ENCODE data around the gene ADCY7.

ADCY7 gene

DNA sequence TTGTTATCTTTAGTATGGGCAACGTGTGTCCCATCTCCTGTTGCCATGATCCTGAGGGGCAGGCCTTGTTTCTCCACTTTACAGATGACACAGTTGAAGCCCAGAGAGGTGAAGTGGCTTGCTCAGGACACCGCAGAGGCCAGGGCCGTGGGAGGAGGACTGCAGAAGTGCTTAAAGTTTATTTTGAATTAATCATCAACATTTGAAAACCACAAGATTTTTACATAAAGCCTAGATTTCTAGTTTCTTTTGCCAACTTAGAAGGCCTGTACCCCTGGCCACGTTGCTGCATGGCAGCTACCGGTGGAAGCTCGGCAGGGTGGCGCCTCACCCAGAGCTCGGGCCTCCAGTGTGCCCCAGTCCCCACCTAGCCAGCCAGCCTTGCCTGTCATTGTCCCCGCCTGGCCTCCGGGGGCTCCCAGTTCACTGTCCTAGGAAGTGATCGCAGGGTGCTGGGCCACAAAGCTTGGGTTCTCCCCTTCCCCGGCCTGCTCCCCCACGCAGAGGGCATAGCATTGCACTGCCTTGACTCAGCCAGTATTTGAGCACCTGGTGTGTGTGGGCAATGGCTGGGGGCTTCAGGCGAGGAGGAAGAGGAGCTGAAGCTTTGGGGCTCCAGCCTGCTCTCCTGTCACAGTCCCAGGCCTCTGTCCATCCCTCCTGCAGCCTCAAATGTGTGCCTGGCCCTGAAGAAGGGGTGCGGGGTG, 14.8 kb upstream of the ADCY7 start:
- DNase-seq, result no peak

DNA sequence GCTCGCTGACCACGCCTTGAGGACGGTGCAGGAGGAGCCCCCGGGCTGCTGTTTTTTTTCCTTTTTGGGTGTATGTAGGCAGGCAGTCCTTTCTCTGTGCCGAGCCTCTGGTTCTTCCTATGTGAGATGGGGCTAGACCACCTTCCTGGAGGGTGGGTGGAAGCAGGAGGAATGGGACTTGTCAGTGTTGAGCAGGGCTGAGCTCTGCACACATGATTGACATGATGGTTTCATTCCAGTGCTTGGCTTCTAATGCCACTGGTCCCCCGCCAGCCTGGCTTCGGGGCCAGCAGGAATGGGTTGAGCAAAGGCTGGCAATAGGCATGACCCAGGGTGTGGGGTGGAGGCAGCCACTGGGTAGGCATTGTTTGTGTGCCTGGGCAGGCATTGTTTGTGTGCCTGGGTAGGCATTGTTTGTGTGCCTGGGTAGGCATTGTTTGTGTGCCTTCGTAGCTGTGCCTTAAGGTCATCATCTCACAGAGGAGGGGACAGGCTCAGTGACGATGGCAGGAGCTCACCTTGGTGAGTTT, 14.2 kb upstream of the ADCY7 start:
- DNase-seq, result no peak

DNA sequence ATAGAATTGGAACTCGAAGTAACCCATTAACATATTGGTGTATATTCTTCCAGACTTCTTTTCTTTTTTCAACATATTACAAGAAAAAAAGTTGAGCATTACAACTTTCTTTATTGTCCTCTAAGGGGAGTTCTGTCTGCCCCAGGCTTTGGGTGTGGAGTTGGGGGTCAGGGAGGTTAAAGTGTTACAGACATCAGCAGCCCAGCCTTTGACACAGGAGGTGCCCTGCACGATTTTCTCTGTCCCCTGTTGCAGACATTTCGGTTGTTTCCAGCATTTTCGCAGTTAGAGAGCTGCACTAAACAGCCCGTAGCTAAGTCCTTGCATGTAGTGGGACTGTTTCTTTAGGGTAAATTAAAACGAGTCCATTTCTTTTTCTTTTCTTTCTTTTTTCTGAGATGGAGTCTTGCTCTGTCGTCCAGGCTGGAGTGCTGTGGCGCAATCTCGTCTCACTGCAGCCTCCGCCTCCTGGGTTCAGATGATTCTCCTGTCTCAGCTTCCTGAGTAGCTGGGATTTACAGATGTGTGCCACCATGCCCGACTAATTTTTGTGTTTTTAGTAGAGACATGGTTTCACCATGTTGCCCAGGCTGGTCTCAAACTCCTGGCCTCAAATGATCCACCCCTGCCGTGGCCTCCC, 13.4 kb upstream of the ADCY7 start:
- DNase-seq, result no peak

DNA sequence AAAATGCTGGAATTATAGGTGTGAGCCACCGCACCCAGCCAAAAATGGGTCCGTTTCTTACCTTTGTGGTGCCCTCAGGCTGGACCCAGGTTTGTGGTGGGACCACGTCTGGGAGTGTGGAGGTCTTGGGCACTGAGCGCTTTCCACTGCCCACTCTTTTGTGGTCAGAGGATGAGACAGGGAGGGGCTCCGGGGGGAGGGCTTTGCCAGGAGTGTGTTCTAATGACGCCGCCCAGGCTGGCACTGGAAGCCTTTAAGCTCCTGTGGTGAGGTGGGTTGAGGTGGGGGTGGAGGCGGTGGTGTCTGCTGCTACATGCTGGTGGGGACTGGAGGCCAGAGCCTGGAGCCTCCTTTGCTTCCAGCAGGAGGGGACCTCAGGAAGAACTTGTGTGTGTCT, 12.8 kb upstream of the ADCY7 start:
- no peak for DNase-seq

DNA sequence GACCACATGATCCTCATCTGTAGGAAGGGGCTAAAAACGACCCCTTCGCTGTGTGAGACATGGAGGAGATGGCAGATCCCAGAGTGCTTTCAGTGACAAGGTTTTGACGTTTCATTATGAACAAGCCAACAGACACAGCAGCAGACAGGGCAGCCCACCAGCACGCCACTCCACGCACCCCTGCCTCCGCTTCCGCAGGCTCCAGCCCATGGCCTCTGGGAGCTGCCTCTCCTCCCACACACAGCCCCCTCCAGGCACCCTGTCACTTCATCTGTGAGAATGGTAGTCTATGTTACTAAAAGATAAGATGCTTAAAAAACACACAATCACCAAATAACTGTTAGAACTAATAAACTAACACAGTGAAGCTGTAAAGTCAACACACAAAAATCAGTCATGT, 12.3 kb upstream of the ADCY7 start:
- no peak for DNase-seq

DNA sequence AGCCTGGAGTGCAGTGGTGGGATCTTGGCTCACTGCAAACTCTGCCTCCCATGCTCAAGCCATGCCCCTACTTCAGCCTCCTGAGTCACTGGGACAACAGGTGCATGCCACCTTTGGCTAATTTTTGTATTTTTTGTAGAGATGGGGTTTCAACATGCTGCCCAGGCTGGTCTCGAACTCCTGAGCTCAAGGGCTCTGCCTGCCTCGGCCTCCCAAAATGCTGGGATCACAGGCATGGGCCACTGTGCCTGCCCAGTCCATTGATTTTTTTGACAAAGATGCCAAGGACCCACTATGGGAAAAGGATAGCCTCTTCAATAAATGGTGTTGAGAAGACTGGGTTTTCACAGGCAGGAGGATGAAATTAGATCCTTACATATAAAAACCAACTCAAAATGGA, 10.8 kb upstream of the ADCY7 start:
- DNase-seq, result no peak

DNA sequence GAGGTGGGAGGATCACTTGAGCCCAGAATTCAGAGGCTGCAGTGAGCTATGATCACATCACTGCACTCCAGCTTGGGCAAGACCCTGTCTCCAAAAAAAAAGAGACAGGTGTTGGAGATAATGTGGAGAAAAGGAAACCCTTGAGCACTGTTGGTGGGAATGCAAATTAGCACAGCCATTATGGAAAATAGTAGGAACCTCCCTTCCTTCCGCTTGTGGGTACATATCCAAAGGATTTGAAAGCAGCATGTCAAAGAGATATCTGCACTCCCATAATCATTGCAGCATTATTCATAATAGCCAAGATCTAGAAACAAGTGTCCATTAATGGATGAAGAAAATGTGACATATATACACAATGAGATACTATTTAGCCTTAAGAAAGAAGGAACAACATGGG, 9.7 kb upstream of the ADCY7 start:
- no peak for DNase-seq

DNA sequence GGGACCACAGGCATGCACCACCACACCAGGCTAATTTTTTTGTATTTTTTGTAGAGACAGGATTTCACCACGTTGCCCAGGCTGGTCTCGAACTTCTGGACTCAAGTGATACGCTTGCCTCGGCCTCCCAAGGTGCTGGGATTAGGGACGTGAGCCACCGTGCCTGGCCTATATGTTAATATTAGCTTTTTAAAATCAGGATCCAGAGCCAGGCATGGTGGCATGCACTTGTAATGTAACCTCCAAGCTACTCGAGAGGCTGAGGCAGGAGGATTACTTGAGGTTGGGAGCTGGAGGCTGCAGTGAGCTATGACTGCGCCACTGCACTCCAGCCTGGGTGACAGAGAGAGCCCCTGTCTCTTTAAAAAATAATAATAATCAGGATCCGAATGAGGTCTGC, 8.5 kb upstream of the ADCY7 start:
- DNase-seq, result no peak

DNA sequence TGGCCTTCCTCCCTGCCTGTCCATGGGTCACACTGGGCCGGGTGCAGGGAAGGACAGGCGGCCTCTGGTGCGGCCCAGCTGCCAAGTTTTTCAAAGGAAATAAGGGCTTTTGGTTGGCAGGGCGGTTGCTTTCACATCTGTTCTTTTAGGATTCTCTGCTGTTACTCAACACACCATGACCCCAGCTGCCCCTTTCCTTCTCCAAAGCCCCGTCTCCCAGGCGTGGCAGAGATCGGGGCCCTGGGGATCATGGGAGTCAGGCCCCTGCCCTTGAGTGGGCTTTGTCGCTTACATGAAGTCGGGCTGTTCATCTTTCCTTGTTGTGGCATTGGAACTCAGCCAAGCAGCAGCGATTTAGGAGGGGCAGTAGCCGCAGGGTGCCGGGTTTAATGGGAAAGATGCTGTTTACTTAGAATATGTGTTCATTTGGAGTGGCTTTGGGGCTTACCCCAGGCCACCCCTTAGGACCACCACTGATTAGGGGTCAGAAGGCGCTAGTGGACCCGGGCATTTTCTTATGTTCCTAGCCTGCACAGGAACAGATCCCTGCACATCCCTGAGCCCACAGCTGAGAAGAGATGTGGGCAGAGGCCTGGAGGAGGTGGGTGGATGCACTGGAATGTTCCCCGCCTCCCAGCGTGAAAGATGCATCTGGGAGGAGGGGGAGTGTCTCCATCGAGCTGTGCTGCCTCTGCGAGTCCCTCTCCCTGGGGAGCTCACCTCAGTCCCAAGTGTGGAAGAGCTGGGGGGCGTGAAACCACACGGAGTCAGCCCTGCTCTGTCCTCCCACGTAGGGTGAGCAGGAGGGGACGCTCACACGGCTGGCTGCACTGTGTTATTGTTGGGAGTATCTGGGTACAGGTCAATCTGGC, 6.8 kb upstream of the ADCY7 start:
- DNase-seq, result peak; percentile 56

DNA sequence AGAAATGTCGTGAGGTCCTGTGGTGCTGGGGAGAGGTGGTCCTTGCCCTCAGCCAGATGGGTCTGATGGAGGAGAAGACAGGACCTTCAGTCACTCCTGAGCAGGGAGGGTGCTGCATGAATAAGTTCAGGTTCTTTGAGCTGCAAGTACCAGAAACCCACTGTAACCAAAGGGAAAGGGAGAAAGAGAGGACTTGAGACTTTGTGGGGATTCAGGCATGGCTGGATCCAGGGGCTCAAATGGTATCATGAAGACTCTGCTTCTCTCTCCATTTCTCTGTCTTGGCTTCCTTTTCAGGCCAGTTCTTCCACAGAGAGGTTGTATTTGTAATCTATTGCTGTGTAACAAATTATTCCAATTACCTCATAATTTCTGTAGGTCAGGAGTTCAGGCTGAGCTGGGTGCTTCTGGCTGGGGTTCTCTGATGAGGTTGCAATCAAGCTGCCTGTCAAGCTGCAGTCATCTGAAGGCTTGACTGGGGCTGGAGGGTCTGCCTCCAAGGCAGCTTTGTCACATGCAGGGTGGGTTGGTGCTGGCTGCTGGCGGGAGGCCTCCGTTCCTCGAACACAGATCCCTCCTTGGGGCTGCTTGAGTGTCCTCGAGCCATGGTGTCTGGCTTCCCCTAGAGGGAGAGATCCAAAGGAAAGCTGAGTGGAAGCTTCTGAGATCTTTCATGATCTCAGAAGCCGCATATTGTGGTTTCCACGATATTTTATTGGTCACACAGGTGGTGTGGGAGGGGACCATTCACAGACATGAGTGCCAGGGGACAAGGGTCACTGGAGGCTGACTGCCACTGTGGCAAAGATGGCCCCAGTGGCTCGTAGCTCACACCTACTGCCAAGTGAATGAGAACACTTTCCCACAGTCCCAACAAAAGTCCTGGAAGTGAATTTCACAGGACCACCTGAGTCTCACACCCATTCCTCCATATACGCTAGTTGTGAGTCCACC, 5.9 kb upstream of the ADCY7 start:
- no peak for DNase-seq

DNA sequence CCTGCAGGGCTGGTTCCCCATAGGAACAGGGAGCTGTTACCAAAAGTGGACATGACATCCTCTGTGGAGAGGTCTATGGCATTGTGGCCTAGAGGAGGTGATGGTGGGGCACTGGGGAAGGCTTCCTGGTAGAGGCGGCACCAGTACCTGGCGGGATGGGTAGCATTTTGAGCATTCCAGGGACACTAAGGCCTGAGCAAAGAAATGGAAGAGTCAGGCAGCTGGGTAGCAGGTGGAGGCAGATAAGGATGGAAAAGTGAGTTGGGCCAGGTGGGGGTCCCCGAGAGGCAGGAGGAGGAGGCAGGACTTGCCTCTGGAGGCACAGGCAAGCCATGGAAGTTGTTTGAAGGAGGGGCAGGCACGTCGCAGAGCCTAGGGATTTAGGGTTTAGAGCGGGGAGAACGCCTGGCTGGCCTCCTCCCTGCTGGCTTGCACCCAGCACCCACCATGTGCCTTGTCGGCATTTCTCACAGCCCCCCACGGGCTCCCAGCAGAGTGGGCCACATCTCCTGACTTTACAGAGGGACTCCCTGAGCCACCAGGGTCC, 5.1 kb upstream of the ADCY7 start:
- DNase-seq, result no peak

DNA sequence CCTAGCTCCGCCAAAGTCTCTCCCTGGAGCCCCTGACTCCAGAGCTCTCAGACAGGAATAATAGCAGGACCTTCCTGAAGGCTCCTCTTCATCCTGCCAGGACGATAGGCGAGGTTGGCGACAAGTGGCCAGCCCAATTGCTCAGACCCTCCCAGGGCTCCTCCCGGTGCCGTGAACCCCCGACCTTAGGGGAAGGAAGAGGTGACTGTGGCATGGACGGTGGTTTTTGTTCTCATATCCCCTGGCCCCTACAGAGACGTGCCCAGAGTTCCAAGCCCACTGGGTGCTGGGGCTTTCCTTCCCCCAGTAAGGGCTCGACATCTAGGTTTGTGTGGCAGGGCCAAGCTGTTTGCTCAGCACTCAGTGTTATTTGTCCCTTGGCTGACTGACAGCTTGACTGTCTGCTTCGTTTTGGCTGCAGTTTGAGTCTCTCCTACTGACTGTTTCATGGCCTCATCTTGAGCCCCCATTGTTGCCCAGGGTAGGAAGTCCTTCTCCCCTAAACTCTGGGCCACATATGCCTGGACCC, 4.6 kb upstream of the ADCY7 start:
- no peak for DNase-seq

DNA sequence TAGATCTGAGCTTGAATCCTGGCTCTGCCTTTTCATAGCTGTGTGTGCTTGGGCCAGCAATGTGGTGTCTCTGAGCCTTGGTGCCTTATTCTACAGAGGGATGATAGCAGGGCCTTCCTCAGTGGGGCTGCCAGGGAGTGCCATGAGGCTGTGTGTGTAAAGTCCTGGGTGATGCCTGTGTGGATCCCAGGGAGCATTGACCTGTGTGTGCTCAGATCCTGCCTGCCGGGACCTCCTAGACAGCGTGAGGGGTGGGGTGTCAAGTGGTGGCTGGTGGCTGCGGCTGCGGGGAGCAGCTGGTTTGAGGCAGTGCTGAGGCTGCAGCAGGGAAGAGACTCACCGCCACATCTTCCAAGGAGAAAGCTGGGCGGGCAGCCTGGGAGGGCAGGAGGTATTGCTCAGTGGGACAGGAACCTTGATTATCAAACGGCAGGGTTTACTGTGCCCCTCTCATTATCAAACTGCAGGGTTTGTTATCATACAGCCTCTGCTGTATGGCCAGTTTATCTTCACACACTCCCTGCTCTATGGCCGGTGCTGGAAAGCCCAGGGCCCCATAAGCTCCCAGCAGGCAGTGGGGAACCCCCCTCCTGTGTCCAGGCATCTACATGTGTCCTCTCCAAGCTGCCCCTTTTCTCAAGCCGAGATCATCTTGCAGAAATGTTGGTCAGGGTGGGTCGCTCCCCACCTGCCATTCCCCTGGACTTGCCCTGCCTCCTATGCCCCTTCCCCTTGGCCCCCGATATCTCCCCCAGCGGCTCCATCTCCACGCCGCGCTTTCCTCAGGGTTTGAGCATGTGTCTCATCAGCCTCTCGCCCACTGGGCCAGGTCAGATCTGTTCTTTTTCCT, 3.1 kb upstream of the ADCY7 start:
- DNase-seq, result no peak

DNA sequence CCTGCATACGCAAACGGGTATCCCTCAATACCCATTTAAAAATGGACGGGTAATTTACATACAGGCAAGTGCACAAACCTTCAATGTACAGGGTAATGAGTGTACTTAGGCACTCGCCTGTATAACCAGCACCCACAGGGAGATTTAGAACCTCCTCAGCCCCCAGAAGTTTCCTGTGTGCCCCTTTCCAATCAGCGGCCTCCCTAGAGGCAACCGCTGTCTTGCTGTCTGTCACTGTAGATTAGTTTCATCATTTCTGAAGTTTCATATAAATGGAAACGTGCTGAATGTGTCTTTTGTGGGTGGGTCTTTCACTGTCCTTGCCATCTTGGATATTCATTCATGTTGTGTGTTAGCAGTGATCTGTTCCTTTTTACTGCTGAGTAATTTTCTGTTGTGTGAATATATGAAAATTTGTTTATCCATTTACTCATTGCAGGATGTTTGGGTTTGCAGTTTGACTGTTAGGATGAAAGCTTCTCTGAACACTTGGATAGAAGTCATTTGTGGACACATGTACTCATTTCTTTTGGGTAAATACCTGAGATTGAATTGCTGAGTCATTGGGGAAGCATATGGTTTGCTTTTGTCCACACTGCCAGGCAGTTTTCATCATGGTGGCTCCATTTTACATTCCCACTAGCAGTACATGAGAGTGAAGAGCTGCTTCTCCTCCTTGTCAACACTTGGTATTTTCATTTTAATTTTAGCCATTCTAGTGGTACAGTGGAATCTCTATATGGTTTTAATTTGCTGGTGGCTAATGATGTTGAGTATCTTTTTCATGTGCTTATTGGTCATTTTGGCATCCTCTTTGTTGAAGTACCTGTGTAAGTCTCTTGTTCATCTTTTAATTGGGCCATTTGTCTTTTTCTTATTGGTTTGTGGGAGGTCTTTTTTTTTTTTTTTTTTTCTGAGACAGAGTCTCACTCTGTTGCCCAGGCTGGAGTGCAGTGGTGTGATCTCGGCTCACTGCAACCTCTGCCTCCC, 2.1 kb upstream of the ADCY7 start:
- peak; percentile 29 for DNase-seq

DNA sequence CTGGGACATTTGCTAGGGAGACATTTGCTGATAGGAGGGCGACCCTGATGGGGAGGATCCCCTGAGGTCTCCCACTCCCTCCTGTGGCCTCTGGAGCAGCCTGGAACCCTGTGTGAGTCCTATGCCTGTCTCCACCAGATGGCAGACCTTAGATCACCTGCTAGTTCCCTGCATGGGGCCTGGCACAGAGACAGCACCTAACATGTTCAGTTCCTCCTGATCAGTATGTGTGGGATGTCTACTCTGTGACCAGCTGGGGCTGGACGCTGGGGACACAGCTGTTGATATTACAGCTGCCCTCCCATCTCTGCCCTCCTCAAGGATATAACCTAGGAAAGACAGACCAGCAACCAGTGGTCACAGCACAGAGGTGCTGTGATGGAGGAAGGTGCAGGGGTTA, 1.1 kb upstream of the ADCY7 start:
- DNase-seq, result peak; percentile 84

DNA sequence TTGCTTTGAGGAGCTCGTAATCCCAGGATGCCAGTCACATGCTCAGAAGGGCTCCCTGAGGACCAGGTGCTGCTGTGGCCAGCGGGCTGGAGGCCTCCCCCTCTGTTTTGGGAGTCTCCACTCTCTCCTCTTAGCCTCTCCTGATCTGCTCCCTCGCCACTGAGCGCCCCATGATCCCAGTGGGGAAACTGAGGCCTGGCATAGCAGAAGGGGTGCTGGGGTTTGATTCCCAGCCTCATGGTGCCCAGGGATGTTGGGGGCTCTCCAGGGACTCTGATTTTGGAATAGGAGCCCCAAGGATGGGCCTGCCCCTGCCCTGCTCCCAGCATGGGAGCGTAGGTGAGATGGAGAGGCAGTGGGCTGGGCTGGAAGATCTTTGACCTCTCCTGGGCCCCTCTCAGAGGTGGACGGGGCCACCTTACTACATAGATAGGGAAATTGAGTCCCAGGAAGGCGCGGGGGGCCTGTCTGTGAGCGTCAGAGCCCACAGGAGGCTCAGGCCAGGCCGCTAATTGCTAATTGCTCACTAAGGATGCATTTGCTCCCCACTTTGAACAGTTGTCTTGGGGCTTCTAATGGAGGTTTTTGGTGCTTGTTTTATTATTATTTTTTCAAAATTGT, 525 bp upstream of the ADCY7 start:
- no peak for DNase-seq

DNA sequence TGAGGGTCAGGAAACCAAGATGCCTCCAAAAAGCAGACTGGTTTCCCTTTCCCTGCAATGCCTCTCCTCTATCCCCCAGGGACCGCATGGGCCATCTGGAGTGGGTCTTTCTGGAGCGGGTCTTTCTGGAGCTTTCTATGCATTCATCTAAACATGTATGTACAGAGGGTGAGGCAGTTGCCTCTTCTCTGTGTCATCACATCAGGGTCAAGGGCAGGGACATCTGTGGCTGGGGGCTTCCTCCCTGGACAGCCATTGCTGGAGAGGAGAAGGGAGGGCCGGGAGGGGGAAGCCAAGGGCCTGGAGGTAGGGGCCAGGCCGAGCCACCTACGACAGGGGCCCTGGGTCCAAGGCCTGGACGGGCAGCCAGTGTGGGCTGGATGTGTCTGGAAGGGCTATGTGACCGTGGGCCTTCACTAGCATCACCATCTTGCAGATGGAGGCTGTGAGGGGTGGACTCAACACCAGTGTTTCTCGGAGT, 840 bp downstream of the ADCY7 start:
- DNase-seq, result peak; percentile 62

DNA sequence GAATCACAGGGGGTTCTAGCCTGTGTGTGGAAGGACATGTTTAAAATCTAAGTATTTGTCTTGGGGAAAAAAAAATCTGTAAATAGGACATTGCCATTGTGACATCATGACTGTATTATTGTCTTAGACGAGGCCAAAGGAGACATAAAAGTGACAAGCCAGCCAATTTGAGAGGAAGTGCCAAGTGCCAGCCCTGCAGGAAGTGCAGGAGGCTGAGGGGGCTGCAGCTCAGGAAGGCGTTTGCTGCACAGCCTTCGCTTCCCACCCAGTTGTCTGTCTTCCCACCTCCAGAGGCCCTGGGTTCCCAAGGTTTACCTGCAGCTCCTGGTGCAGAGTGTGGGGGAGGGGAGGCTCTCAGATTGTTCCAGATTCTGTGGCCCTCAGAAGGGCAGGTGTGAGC, 1.3 kb downstream of the ADCY7 start:
- DNase-seq, result no peak

DNA sequence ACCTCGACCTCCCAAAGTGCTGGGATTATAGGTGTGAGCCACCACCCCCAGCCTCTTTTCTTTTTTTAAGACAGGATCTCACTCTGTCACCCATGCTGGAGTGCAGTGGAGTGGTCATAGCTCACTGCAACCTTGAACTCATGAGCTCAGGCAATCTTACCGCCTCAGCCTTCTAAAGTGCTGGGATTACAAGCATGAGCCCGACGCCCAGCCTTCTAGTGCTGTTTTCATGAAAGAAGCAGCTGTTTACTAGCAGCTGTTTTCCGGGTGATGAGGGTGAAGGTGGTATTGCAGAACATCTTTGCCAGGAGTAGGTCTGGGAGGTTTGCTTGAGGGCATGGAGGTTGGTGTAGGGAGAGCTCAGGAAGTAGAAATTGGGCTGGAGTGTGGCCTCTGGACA, 2.0 kb downstream of the ADCY7 start:
- peak; percentile 19 for DNase-seq
